Left forelimb (tissue), 1 donor: ENCODE data around the gene OR10H5.
"Not testable (repeated sequence)": the region's sequence is repeated elsewhere in the genome, so short reads cannot be mapped to it uniquely, and the experiment has no call there.

Experiments
- DNase-seq: peaks from one replicate; pipeline ENCODE4 v3.0.0-alpha.2; 2018; ENCODE audit warnings: low spot score

OR10H5 gene

DNA sequence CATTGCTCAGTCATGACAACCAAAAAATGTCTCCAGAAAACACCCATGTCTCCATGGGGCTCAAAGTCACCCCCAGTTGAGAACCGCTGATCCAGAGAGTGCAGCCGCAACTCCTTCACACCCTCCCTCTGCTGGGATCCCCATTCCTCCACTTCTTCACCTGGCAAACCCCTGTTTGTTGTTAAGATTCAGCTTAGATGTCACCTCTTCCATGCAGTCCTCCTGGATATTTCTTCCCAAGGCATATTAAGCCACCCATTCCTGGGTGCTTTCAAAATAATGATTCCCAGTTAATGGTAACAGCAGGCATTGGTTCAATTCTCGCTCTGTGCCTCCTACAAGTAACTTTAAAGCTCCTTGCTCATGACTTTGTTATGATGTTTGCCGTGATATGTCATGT is 24.0 kb downstream of the OR10H5 start:
- DNase-seq, result no peak

DNA sequence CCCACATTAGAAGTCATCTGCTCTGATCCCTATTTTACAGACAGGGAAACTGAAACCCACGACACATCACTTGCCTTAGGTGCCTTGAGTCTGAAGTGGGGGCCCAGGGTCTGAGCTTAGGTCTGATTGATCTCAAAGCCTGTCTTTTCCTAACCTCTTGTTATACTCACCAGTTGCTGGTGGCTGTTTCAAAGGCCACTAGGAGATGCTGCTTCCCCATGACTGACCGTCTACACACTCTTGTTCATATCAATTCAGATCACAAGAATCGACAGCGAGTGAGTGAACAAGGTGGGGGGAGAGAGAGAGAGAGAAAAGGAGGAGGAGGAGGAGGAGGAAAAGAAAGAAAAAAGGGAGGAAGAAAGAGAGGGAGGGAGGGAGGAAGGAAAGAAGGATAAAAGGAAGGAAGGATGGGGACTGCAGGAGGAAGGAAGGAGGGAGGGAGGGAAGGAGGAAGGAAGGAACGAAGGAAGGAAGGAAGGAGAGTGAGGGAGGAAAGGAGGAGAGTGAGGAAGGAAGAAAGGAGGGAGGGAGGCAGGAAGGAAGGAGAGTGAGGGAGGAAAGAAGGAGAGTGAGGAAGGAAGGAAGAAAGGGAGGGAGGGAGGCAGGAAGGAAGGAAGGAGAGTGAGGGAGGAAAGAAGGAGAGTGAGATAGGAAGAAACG is 24.7 kb downstream of the OR10H5 start:
- no peak for DNase-seq

DNA sequence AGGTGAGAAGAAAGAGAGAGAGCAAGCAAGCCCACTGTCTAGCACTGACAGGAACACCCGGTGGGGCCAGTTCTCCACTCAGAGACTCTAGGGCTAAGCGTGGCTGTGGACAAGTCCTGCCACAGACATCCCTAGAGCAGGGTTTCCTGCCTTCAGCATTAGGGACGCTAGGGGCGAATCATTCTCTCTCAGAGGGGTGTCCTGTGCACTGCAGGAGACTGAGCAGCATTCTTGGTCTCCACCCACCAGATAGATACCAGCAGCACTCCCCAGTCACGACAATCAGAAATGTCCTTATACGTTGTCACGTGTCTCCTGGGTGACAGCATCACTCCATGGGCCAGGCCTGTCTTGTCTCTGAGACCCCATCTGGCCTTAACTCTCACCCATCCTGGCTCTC is 26.5 kb downstream of the OR10H5 start:
- DNase-seq, result no peak

DNA sequence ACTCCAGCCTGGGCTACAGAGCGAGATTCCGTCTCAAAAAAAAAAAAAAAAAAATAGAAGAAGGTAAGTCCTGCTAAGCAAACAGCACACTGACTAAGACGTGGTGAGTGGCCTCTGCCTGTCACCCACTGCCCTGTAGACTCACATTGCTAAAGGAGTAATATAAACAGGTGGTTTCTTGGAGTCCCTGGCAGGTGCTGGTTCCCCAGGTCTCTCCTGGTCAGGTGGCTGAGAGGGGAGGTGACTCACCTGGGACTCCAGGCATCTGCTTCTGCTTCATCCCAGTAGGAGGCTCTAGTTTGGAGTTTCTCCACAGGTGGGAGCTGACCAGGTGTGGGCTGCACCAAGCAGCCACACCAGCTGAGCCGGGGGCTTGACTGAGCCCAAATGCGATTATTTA is 27.8 kb downstream of the OR10H5 start, which contains the start of gene OR10H1:
OR10H1 (minus strand) TSS at position 359 of the 400 bp plus-strand sequence. CDS start 7,627 bp downstream, outside the sequence.
- no peak for DNase-seq

DNA sequence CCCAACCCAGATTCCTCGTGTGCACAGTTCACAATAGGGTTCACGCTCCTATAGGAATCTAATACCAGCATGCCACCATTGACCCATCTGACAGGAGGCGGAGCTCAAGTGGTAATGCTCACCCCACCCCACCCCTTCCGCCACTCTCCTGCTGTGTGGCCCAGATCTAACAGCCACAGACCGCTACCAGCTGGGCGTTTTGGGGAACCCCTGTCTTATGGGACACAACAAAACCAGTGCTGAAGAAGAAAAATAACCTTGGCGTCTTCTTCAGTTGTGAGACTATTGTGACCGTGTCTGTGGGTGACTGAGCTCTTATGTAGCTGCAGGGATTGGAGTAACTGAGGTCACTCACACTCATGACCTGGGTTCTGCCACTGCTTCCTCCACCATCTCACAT is 33.2 kb downstream of the OR10H5 start:
- DNase-seq, result no peak

DNA sequence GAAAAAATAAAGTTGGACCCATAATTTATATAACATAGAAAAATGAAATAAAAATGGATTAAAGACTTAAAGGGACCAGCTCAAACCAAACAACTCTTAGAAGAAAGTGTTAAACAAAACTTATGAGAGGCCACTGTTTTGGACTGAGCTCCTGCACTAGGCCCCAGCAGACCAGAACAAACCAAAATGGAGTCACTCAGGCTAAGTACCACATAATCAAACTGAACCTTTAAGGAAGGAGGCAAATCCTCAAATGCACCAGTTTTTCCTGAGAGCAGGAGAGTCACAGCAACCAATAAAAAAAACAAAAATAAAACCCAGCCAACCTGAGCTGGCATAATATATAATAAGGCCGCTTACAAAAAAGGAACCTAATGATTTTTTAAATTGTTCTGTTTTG is 38.3 kb downstream of the OR10H5 start:
- no peak for DNase-seq

DNA sequence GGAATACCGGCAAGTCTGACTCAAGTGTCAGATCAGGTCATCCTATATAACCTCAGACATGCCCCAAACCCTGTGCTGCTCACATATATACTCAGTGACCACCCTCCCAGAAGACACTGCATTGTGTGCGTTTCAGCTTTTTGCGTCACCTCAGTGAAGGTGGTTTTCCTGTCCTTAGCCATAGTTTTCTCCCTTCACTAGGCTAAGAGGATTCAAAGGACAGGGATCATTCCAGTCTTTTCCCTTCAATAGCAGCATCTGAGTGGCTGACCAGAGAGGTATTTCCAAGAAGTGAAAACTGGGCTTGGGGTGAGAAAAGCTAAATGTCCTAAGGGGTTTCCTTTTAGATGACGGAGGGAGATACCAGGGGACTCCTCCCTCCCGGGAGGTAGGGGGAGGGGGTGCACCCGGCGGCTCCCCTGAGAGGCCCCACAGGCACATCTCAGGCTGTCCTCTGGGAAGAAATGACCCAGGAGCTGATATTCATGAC is 40.7 kb downstream of the OR10H5 start:
- DNase-seq, result no peak

DNA sequence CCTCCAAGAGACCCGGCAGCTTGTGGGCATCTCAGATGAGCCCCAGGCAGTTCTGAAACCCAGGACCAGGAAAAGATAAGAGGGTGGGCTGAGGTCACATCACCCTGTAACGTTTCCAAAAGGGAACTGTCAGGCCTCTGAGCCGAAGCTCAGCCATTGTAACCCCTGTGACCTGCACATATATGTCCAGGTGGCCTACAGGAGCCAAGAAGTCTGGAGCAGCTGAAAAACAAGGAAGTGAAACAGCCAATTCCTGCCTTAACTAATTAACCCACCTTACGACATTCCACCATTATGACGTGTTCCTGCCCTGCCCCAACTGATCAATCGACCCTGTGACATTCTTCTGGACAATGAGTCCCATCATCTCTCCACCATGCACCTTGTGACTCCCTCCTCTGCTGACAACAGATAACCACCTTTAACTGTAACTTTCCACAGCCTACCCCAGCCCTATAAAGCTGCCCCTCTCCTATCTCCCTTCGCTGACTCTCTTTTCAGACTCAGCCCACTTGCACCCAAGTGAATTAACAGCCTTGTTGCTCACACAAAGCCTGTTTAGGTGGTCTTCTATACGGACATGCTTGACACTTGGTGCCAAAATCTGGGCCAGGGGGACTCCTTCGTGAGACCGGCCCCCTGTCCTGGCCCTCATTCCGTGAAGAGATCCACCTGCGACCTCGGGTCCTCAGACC is 41.3 kb downstream of the OR10H5 start:
- not testable (repeated sequence) for DNase-seq

DNA sequence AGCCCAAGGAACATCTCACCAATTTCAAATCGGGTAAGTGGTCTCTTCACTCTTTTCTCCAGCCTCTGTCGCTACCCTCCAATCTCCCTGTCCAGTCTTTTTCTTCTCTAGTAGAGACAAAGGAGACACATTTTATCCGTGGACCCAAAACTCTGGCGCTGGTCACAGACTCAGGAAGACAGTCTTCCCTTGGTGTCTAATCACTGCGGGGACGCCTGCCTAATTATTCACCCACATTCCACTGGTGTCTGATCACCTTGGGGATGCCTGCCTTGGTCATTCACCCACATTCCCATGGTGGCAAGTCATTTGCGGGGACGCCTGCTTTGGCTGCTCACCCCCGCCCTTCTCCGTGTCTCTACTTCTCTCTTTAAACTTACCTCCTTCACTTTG is 41.8 kb downstream of the OR10H5 start:
- no peak for DNase-seq

DNA sequence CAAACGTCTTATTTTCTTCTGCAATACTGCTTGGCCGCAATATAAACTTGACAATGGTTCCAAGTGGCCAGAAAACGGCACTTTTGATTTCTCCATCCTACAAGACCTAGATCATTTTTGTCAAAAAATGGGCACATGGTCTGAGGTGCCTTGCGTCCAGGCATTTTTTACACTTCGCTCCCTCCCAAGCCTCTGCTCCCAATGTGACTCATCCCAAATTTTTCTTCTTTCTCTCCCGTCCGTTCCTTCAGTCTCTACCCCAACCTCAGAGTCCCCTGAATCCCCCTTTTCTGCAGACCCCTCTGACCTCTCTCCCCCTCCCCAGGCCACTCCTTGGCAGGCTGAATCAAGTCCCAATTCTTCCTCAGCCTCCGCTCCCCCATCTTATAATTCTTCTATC is 42.3 kb downstream of the OR10H5 start:
- DNase-seq, result no peak

DNA sequence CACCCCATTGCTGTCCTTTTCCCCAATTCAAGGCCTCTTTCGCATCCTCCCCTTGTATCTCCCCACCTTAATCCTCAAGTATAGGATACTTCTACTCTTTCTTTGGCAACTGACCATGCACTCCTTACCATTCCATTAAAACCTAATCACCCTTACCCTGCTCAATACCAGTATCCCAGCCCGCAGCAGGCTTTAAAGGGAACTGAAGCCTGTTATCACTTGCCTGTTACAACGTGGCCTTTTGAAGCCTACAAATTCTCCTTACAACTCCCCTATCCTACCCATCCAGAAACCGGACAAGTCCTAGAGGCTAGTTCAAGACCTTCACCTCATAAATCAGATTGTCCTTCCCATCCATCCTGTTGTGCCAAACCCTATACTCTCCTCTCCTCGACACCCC is 44.2 kb downstream of the OR10H5 start:
- DNase-seq, result no peak

DNA sequence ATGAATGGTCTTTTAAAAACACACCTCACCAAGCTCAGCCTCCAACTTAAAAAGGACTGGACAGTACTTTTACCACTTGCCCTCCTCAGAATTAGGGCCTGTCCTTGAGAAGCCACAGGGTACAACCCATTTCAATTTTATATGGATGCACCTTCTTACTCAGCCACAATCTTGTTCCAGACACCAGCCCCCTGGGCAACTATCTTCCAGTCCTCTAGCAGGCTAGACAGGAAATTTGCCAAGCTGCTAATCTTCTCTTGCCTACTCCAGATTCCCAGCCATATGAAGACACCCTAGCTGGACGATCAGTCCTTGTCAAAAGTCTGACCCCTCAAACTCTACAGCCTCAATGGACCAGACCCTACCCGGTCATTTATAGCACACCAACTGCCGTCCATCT is 46.8 kb downstream of the OR10H5 start:
- DNase-seq, result not testable (repeated sequence)

DNA sequence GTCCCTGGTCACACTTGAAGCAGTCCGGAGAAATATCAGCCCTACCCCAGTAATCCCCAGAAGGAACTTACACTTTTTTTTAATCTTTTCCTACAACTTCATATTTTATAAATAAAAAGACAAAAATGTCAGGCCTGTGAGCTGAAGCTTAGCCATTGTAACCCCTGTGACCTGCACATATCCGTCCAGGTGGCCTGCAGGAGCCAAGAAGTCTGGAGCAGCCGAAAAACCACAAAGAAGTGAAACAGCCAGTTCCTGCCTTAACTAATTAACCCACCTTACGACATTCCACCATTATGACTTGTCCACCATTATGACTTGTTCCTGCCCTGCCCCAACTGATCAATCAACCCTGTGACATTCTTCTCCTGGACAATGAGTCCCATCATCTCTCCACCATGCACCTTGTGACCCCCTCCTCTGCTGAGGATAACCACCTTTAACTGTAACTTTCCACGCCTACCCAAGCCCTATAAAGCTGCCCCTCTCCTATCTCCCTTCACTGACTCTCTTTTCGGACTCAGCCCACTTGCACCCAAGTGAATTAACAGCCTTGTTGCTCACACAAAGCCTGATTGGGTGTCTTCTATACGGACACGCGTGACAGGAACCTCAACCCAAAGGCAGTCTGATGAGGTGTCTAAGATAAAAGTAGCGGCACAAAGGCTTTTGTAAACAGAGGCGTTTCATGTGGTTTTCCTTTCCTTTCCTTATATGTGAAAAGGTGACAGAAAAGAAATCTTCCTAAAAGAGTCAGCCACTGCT is 48.3 kb downstream of the OR10H5 start:
- DNase-seq, result not testable (repeated sequence)

DNA sequence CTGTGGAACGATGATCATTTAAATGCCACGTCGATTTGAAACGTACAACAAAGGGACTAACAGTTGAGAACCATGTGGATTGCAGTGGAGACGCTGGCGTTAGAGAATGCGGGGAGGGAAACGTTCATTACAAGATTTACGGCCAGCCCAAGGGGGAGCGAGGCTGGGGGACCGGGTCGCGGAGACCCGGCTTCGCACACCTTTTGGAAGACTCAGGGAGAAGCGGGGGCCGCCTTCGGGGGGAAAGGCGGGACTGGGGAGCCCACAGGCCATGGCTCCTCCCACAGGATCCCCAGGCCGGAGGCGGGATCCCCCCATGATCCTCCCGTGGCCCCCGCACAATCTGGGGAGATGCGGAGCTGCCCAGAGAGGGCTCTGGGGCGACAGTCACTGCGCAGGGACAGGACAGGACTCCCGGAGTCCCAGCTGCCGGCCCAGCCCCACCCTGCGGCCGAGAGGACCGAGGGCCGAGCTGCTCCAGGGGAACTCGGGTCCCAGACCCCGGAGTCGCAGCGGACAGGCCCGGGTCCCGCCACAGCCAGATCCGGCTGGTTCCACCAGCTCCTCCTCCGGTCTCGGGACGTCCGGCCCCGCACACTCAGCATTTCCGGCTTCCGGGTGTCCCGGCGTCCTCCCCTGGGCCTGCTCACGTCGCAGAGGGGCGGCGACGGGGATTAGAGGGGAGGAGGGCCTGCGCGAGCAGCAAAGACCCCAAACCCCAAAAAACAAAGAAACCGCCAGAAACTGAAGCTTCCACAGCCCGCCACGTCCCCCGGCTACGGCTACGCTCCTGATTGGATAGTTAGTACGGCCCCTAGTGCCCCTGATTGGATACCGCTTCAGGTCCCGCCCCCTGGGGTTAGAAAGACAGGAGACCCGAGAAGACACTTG is 49.1 kb downstream of the OR10H5 start:
- peak; percentile 97 for DNase-seq

DNA sequence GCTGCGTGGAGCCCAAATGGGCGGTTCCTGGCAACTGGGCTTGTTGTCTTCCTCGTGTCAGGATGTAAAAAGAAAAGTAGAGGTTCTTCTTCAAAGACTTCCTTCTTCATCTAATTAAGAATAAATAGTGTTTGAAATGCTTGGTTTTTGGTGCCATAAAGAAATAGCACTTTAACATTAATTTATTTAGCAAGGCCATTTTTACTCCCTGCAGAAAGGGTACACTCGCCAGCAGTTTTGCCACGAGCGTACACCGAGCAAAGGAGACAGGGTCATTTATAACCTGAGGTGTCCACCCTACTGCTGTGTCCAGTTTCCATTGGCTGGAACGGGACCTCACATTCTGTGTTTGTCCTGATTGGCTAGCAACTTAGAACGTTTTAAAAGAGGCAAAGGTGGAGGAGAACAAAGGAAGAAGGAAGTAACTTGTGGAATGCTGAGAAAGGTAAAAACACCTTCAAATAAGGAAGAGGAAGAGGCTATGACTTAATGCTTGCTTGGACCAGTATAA is 49.8 kb downstream of the OR10H5 start:
- DNase-seq, result no peak

DNA sequence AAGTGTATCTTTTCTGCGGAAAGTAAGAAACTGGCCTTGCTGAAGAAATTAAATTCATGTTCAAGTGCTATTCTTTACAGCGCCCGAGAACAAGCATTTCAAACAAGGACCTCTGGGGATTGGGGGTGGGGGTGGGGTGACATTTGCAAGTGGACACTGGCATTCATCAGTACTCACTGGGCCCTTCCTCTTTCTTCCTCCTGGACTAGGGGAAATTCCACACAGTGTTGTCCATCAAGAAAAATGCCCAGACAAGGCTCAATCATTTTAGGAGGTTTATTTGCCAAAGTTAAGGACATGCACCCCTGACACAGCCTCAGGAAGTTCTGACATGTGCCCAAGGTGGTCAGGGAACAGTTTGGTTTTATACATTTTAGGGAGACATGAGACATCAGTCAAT is 50.9 kb downstream of the OR10H5 start:
- no peak for DNase-seq

DNA sequence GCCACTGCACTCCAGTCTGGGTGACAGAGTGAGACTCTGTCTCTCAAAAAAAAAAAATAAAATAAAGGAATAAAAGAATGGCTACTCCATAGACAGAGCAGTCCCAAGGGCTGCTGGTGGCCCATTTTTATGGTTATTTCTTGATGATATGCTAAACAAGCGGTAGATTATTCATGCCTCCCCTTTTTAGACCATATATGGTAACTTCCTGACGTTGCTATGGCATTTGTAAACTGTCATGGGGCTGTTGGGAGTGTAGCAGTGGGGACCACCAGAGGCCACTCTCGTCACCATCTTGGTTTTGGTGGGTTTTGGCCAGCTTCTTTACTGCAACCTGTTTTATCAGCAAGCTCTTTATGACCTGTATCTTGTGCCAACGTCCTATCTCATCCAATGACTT is 52.4 kb downstream of the OR10H5 start:
- not testable (repeated sequence) for DNase-seq

DNA sequence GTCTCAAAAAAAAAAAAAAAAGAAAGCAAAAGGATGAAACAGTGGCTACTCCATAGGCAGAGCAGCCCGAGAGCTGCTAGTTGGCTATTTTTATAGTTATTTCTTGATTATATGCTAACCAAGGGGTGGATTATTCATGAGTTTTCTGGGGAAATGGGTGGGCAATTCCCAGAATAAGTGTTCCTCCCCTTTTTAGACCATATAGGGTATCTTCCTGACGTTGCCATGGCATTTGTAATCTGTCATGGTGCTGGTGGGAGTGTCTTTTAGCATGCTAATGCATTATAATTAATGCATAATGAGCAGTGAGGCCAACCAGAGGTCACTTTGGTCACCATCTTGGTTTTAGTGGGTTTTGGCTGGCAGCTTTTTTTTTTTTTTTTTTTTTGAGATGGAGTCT is 53.4 kb downstream of the OR10H5 start:
- DNase-seq, result no peak

DNA sequence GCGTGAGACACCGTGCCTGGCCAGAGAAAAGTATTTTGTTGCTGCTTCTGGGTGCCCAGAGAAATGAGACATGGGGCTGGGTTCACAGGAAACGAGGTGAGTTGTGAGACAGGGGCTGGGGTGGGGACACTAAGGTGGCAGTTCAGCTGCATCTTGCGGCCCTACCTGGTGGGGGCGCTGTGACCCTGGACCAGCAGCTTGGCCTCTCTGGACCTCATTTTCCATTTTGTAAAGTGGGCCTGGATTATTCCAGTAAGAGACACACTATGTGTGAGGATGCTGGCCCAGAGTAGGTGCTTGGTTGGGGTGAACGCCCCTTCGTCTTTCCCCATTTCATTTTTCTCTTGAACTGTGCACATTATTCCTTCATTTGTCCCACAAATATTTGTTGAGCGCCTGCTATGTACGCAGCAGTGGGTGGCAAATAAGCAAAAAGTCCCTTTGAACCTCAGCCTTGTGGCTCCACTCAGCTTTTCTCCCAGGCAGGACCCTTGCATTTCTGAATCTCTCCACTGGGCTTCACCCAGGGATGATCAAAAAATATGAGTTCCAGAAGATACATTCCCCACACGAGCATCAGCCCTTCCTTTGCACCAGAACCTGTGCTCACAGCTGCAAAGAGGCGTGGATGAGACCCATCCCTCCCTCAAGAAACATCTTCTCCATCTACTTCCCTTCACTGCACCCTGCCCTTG is 54.6 kb downstream of the OR10H5 start:
- DNase-seq, result no peak

DNA sequence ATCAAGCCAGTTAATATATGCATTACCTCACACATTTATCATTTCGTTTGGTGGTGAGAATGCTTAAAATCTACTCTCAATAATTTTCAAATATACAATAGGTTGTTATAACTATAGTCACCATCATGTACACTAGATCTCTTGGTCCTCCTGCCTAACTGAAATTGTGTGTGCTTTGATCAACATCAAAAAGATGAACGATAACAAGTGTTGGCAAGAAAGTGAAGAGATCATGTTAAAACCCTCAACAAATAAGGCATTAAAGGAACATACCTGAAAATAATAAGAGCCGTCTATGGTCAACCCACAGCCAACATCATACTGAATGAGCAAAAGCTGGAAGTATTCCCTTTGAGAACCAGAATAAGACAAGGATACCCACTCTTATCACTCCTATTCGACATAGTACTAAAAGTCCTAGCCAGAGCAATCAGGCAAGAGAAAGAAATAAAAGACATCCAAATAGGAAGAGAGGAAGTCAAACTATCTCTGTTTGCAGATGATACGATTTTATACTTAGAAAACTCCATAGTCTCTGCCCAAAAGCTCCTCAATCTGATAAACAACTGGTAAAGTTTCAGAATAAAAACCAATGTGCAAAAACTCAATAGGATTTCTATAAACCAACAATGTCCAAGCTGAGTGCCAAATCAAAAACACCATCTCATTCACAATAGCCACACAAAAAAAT is 55.9 kb downstream of the OR10H5 start:
- DNase-seq, result no peak

DNA sequence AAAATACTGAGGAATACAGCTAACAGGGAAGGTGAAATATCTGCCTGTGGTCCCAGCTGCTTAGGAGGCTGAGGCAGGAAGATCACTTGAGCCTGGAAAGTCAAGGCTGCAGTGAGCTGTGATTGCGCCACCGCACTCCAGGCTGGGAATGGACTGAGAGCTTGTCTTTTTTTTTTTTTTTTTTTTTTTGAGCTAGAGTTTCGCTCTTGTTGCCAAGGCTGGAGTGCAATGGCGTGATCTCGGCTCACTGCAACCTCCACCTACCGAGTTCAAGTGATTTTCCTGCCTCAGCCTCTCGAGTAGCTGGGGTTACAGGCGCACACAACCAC is 56.4 kb downstream of the OR10H5 start:
- DNase-seq, result not testable (repeated sequence)
